HepG2 (cell line): Measurements from ENCODE around the gene TUBG2. TPM values are rescaled to one million over a fixed set of nuclear protein-coding genes. Genes with fewer than 3 reads are reported as not detected.

Source experiments
- BCL3 ChIP-seq: sonication (generic); formaldehyde crosslinking; IDR thresholded peaks from 2 replicates; pipeline ENCODE4 v1.5.1; 2020; ENCODE audit warnings: mild to moderate bottlenecking, missing genetic modification reagents, moderate library complexity
- BHLHE40 ChIP-seq: IDR thresholded peaks from 2 replicates; pipeline ENCODE4 v1.6.1; 2011; ENCODE audit warnings: low read length, improper control_type of control experiment
- CREB1 ChIP-seq, 2 experiments: fragments of 450-650 bp in 1 of 2; IDR thresholded peaks; 2 replicates each; pipeline ENCODE4 v1.6.1; 2016 to 2017; ENCODE audit warnings: control low read depth in 1 of 2, mild to moderate bottlenecking in 1 of 2, missing compliant biosample characterization in 1 of 2, missing genetic modification characterization in 1 of 2
- ESRRA ChIP-seq: sonication (generic); formaldehyde crosslinking; IDR thresholded peaks from 2 replicates; pipeline ENCODE4 v1.5.1; 2020; ENCODE audit warnings: mild to moderate bottlenecking, low read depth, missing genetic modification reagents
- HOMEZ ChIP-seq: IDR thresholded peaks from 2 replicates; pipeline ENCODE4 v1.6.1; 2016; ENCODE audit warnings: low read depth
- ISX ChIP-seq: sonication (generic); formaldehyde crosslinking; conservative IDR thresholded peaks from 2 replicates; pipeline ENCODE4 v1.5.0; 2020; ENCODE audit warnings: missing genetic modification reagents
- KDM1A ChIP-seq: IDR thresholded peaks from 2 replicates; pipeline ENCODE4 v1.6.1; 2016; ENCODE audit warnings: missing compliant biosample characterization
- MIER2 ChIP-seq: IDR thresholded peaks from 2 replicates; pipeline ENCODE4 v1.6.1; 2016; ENCODE audit warnings: missing biosample characterization, missing genetic modification reagents
- NAIF1 ChIP-seq: sonication (generic); formaldehyde crosslinking; IDR thresholded peaks from 2 replicates; pipeline ENCODE4 v1.5.0; 2020; ENCODE audit warnings: mild to moderate bottlenecking, missing genetic modification reagents, borderline replicate concordance
- PRMT3 ChIP-seq: sonication (generic); formaldehyde crosslinking; IDR thresholded peaks from 2 replicates; pipeline ENCODE4 v1.8.1; 2022; ENCODE audit warnings: low read depth, mild to moderate bottlenecking, moderate library complexity, missing genetic modification reagents, borderline replicate concordance
- SOX13 ChIP-seq, 3 experiments: fragments of 450-650 bp in 1 of 3; sonication (generic) in 1 of 3; formaldehyde crosslinking in 1 of 3; IDR thresholded peaks in 2 of 3; conservative IDR thresholded peaks in 1 of 3; 2 replicates each; pipeline versions ENCODE4 v1.5.0 to v1.6.1; 2016 to 2020; ENCODE audit warnings: antibody characterized with exemption in 1 of 3, mild to moderate bottlenecking in 1 of 3, missing compliant biosample characterization in 1 of 3, missing genetic modification reagents in 1 of 3, moderate library complexity in 1 of 3
- STAG1 ChIP-seq: sonication (generic); formaldehyde crosslinking; IDR thresholded peaks from 2 replicates; pipeline ENCODE4 v1.4.0; 2020; ENCODE audit warnings: missing genetic modification reagents
- ZC3H4 ChIP-seq: sonication (generic); formaldehyde crosslinking; IDR thresholded peaks from 2 replicates; pipeline ENCODE4 v1.4.0; 2020; ENCODE audit warnings: missing genetic modification reagents, borderline replicate concordance
- ZFY ChIP-seq: sonication (generic); formaldehyde crosslinking; IDR thresholded peaks from 2 replicates; pipeline ENCODE4 v1.4.0; 2020; ENCODE audit warnings: missing genetic modification reagents
- ZNF12 ChIP-seq: sonication (generic); formaldehyde crosslinking; IDR thresholded peaks from 2 replicates; pipeline ENCODE4 v1.5.0; 2020; ENCODE audit warnings: missing genetic modification reagents
- ZNF205 ChIP-seq: IDR thresholded peaks from 2 replicates; pipeline ENCODE4 v1.6.1; 2018; ENCODE audit warnings: missing biosample characterization, missing genetic modification reagents
- ZNF34 ChIP-seq: sonication (generic); formaldehyde crosslinking; IDR thresholded peaks from 2 replicates; pipeline ENCODE4 v1.4.0; 2020; ENCODE audit warnings: mild to moderate bottlenecking, missing genetic modification reagents, borderline replicate concordance
- ZNF512 ChIP-seq: sonication (generic); formaldehyde crosslinking; IDR thresholded peaks from 2 replicates; pipeline ENCODE4 v1.4.0; 2020; ENCODE audit warnings: mild to moderate bottlenecking, missing genetic modification reagents
- ZNF580 ChIP-seq: IDR thresholded peaks from 2 replicates; pipeline ENCODE4 v1.6.1; 2016; ENCODE audit warnings: low read depth, borderline replicate concordance
- ZNF691 ChIP-seq: sonication (generic); formaldehyde crosslinking; IDR thresholded peaks from 2 replicates; pipeline ENCODE4 v1.4.0; 2020; ENCODE audit warnings: missing genetic modification reagents, low read depth, mild to moderate bottlenecking, borderline replicate concordance
- ZNF7 ChIP-seq: IDR thresholded peaks from 2 replicates; pipeline ENCODE4 v1.6.1; 2016; ENCODE audit warnings: missing biosample characterization, missing genetic modification reagents
- ZNF841 ChIP-seq: sonication (generic); formaldehyde crosslinking; IDR thresholded peaks from 2 replicates; pipeline ENCODE4 v1.8.1; 2023; ENCODE audit warnings: missing genetic modification reagents, borderline replicate concordance
- ZSCAN22 ChIP-seq: sonication (generic); formaldehyde crosslinking; IDR thresholded peaks from 2 replicates; pipeline ENCODE4 v1.4.0; 2020; ENCODE audit warnings: mild to moderate bottlenecking, missing genetic modification reagents
- polyA plus RNA-seq, 8 experiments: library from polyadenylated mRNA; depleted of rRNA in 3 of 8; stranded (reverse) in 7 of 8; unstranded in 1 of 8; fragments of >200 nt; fragmentation: Illumina TruSeq in 4 of 8; extraction: Trizol in 4 of 8; gene quantifications; 2 replicates each; pipeline versions ENCODE4 v1.2.1 to v1.2.3, GENCODE V29; 2011 to 2016; ENCODE audit warnings: low read depth in 4 of 8, missing spikeins in 1 of 8, mixed read lengths in 1 of 8; ENCODE audit not compliant: insufficient read depth in 1 of 8
- total RNA-seq, 5 experiments: library from RNA; depleted of rRNA; stranded (reverse); fragments of >200 nt; fragmentation: Illumina TruSeq; extraction: Trizol; gene quantifications; 2 replicates each; pipeline ENCODE4 v1.2.3, GENCODE V29; 2016; ENCODE audit warnings: low read depth in 1 of 5

Gene TUBG2
- total and polyA plus RNA-seq, 2 of the 13 experiments (the other 11 are each of a cell fraction or from before 2014, with no cell fraction given), result 16.0 to 42.3 TPM

- TF ChIP-seq BCL3 (no peak), PRMT3 (CRISPR knock-in tag) (no peak), MIER2 (CRISPR knock-in tag) (no peak), ZNF512 (CRISPR knock-in tag) (no peak), KDM1A (CRISPR knock-in tag) (no peak), ESRRA (CRISPR knock-in tag) (no peak; the same call in 1 of the 2 replicates), HOMEZ (CRISPR knock-in tag) (no peak), ZNF580 (CRISPR knock-in tag) (0 out of 2 replicates have a peak, but pooled peaks have one; percentile 35), CREB1 (IDR thresholded peaks at IDR 0.05) (peak; percentile 12; the same call in 1 of the 2 replicates), CREB1 (CRISPR knock-in tag; IDR thresholded peaks at IDR 0.05) (peak; percentile 43; the same call in 1 of the 2 replicates), ISX (CRISPR knock-in tag) (no peak; the same call in 1 of the 2 replicates), ZFY (peak; percentile 82), ZNF12 (CRISPR knock-in tag) (0 out of 2 replicates have a peak, but pooled peaks have one; percentile 72), SOX13 (IDR thresholded peaks at IDR 0.05) (peak; percentile 73), SOX13 (CRISPR knock-in tag; conservative IDR thresholded peaks at IDR 0.05 in 1 of 2, IDR thresholded peaks at IDR 0.05 in 1 of 2) (peak in 1 of 2 experiments; percentile 93; a peak in 2 of 4 replicates), ZNF841 (CRISPR knock-in tag) (no peak), STAG1 (peak; percentile 13), ZSCAN22 (CRISPR knock-in tag) (no peak), ZNF205 (CRISPR knock-in tag) (peak; percentile 80; the same call in 1 of the 2 replicates), NAIF1 (no peak), ZNF7 (CRISPR knock-in tag) (no peak), BHLHE40 (peak; percentile 96), ZC3H4 (peak; percentile 75; the same call in 1 of the 2 replicates), ZNF691 (peak; percentile 23; the same call in 1 of the 2 replicates), ZNF34 (CRISPR knock-in tag) (no peak)
These were observed 19.1 kb downstream of the TUBG2 start (continued) for GRCh38 chr17:42677921-42678781.
